Loucy (cell line): ENCODE results near the gene PDE4D.

Experiments used
- EZH2phosphoT487 ChIP-seq: fragments of 200-600 bp; IDR thresholded peaks from 2 replicates; pipeline ENCODE4 v1.6.1; 2018; ENCODE audit warnings: antibody characterized with exemption, mild to moderate bottlenecking, moderate library complexity, borderline replicate concordance
- TF ChIP-seq, protein P1 (sequence below): fragments of 200-600 bp; sonication (generic); conservative IDR thresholded peaks from 2 replicates; pipeline ENCODE4 v1.5.1; 2014; ENCODE audit warnings: mild to moderate bottlenecking, antibody characterized with exemption, low read length

- TF ChIP-seq, protein P1, sequence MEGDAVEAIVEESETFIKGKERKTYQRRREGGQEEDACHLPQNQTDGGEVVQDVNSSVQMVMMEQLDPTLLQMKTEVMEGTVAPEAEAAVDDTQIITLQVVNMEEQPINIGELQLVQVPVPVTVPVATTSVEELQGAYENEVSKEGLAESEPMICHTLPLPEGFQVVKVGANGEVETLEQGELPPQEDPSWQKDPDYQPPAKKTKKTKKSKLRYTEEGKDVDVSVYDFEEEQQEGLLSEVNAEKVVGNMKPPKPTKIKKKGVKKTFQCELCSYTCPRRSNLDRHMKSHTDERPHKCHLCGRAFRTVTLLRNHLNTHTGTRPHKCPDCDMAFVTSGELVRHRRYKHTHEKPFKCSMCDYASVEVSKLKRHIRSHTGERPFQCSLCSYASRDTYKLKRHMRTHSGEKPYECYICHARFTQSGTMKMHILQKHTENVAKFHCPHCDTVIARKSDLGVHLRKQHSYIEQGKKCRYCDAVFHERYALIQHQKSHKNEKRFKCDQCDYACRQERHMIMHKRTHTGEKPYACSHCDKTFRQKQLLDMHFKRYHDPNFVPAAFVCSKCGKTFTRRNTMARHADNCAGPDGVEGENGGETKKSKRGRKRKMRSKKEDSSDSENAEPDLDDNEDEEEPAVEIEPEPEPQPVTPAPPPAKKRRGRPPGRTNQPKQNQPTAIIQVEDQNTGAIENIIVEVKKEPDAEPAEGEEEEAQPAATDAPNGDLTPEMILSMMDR = no peak
- TF ChIP-seq EZH2phosphoT487 = no peak
Observed at GRCh38 chr5:59254055-59254687, 639.4 kb downstream of the PDE4D start.
